HG03439 (cell line): ENCODE data around the gene ELK3.

Source experiments
- ATAC-seq: cut with Tn5 transposase; IDR thresholded peaks from one replicate; pipeline ENCODE4 v1.9.1; 2021; ENCODE audit warnings: mild to moderate bottlenecking, moderate library complexity; ENCODE audit not compliant: unreplicated experiment

Gene ELK3

GRCh38 chr12:96256672-96257361 is 62.6 kb downstream of the ELK3 start:
- ATAC-seq = no peak

GRCh38 chr12:96257550-96258103 is 63.5 kb downstream of the ELK3 start:
- ATAC-seq = no peak

GRCh38 chr12:96258104-96258961 is 64.2 kb downstream of the ELK3 start:
- ATAC-seq = no peak

- no peak for ATAC-seq
Measured at GRCh38 chr12:96260231-96260630, 66.1 kb downstream of the ELK3 start.

- ATAC-seq = no peak
Measured at GRCh38 chr12:96260644-96261043, 66.5 kb downstream of the ELK3 start.

- ATAC-seq = no peak
Measured at GRCh38 chr12:96261557-96261956, 67.4 kb downstream of the ELK3 start.

GRCh38 chr12:96263449-96263902 is 69.3 kb downstream of the ELK3 start:
- no peak for ATAC-seq

GRCh38 chr12:96265400-96265799 is 71.2 kb downstream of the ELK3 start:
- no peak for ATAC-seq

- no peak for ATAC-seq
Measured at GRCh38 chr12:96265836-96266235, 71.7 kb downstream of the ELK3 start.

- no peak for ATAC-seq
Measured at GRCh38 chr12:96266238-96266637, 72.1 kb downstream of the ELK3 start.

GRCh38 chr12:96271469-96272199 is 77.5 kb downstream of the ELK3 start:
- ATAC-seq = no peak

- no peak for ATAC-seq
Measured at GRCh38 chr12:96274331-96274730, 80.2 kb downstream of the ELK3 start.

- ATAC-seq = no peak
Measured at GRCh38 chr12:96285158-96285557, 91.0 kb downstream of the ELK3 start.

GRCh38 chr12:96289067-96289466 is 94.9 kb downstream of the ELK3 start:
- no peak for ATAC-seq

GRCh38 chr12:96293093-96293492 is 98.9 kb downstream of the ELK3 start:
- ATAC-seq = no peak

- no peak for ATAC-seq
Measured at GRCh38 chr12:96294831-96295230, 100.7 kb downstream of the ELK3 start.

GRCh38 chr12:96295532-96296160 is 101.5 kb downstream of the ELK3 start:
- no peak for ATAC-seq

- ATAC-seq = no peak
Measured at GRCh38 chr12:96297504-96297903, 103.3 kb downstream of the ELK3 start.

- ATAC-seq = no peak
Measured at GRCh38 chr12:96300064-96300463, 105.9 kb downstream of the ELK3 start.

GRCh38 chr12:96301732-96302131 is 107.6 kb downstream of the ELK3 start:
- no peak for ATAC-seq
